Activated T-helper 1 cell treated with anti-CD3 and anti-CD28 coated beads, Interleukin-12 subunit alpha, Interleukin-12 subunit beta, Interleukin-2, Interleukin-4 antibody, amounts not matched to agents 30 ng/mL and 10 ng/mL and 1 ng/mL, durations not matched to agents 14 hours and 24 hours and 36 hours (primary cell): ENCODE data around the gene NUP62. TPM values are rescaled to one million over a fixed set of nuclear protein-coding genes. Genes with fewer than 3 reads are reported as not detected.
"Not testable (repeated sequence)": the region's sequence is repeated elsewhere in the genome, so short reads cannot be mapped to it uniquely, and the experiment has no call there.

Experiments
- DNase-seq: peaks from one replicate; pipeline ENCODE4 v3.0.0; 2021; ENCODE audit warnings: low spot score
- H3K27ac Mint-ChIP-seq: one replicate; pipeline ENCODE4 v1.8.0; 2021; ENCODE audit warnings: mild to moderate bottlenecking, mixed read lengths
- H3K27me3 Mint-ChIP-seq: one replicate; pipeline ENCODE4 v1.8.0; 2022; ENCODE audit warnings: mild to moderate bottlenecking, moderate library complexity, mixed read lengths; ENCODE audit not compliant: insufficient read depth
- H3K36me3 Mint-ChIP-seq: one replicate; pipeline ENCODE4 v1.8.0; 2021; ENCODE audit warnings: low read depth, mixed read lengths
- H3K4me1 Mint-ChIP-seq: one replicate; pipeline ENCODE4 v1.8.0; 2021; ENCODE audit warnings: low read depth, mixed read lengths
- H3K4me3 Mint-ChIP-seq: one replicate; pipeline ENCODE4 v1.8.0; 2021; ENCODE audit warnings: mild to moderate bottlenecking, moderate library complexity, mixed read lengths
- H3K9me3 Mint-ChIP-seq: one replicate; pipeline ENCODE4 v1.8.0; 2021; ENCODE audit warnings: mixed read lengths
- intact Hi-C: fragments of 100-400 bp; cut with micrococcal nuclease; formaldehyde crosslinking; loops from one replicate; pipeline ENCODE4 v1.15.1; 2024
- total RNA-seq: library from RNA; stranded (reverse); gene quantifications from 2 replicates; pipeline ENCODE4 v1.2.3, GENCODE V29; 2022

The NUP62 gene
- total RNA-seq, 1 donor from 2014 or later: 231 TPM

- no peak for DNase-seq
- peak overlapping the region; percentile 43 for H3K27ac Mint-ChIP-seq
- H3K27me3 Mint-ChIP-seq: peaks cover 2% of the 10 kb centered on the region
- peaks cover 4% of the 10 kb centered on the region for H3K9me3 Mint-ChIP-seq
- H3K4me3 Mint-ChIP-seq: peak overlapping the region; percentile 97
- intact Hi-C loops: loop anchor here (1.0 kb wide), 5 partner anchors 74 to 164 kb away; partner anchors contain the start of genes FUZ and VRK3
- H3K36me3 Mint-ChIP-seq: peaks cover 55% of the 10 kb centered on the region
- peaks cover 44% of the 10 kb centered on the region for H3K4me1 Mint-ChIP-seq
Measured at GRCh38 chr19:49930483-49931011, 1.2 kb upstream of the NUP62 start.

DNA sequence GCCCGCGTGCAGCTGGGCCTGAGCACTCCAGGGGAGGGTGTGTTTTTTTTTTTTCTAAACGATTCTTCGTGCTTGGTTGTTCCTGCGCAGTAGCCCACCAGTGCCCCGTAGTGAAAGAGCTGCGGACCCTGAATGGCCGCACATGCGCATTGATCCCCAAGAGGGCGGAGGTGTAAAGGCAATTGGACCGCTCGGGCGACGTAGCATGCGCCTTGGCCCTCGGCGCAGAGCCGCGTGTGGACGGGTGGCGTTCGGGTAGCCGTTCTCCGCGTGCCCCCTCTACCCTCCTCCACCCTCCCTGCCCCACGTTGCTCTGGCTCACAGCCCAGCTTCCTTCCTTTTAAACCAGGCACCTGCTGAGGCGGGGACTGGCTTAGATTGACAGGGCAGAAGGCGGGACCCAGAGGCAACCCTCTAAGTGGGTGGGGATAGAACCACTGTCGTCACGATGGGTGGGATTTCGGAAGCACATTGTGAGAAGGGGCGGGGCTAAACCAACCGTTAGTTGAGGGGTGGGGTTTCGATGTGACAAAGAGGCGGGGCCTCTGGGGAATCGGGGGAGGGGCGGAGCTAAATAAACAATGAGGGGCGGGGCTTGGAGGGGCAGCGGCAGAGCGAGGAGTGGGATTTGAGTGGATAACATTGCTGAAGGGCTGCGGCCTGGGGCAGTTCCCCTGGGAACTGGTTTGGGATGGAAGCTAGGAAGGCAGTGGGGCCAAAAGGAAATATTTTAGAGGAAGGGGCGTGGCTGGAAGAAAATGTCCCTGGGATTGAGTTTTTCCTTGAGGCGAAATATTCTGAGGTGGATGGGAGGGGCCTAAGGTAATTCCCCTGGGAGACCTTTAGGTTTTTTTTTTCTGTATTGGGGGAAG, 543 bp upstream of the NUP62 start:
- DNase-seq: peak; percentile 89
- Mint-ChIP-seq H3K4me1 (peaks cover 49% of the 10 kb centered on the region), H3K4me3 (peak overlapping the region; percentile 97), H3K27me3 (peaks cover 2% of the 10 kb centered on the region), H3K36me3 (peaks cover 59% of the 10 kb centered on the region), H3K27ac (peak overlapping the region; percentile 100), H3K9me3 (peaks cover 4% of the 10 kb centered on the region)
- intact Hi-C loops: loop anchor here (1.0 to 2.0 kb wide), 11 partner anchors 19 to 164 kb away; partner anchors contain the start of genes AKT1S1, FUZ, PNKP and TBC1D17

GRCh38 chr19:49927526-49928264, 1.6 kb downstream of the NUP62 start:
- H3K4me3 Mint-ChIP-seq: peak overlapping the region; percentile 97
- peak overlapping the region; percentile 96 for H3K27ac Mint-ChIP-seq
- DNase-seq: no peak
- peaks cover 59% of the 10 kb centered on the region for H3K4me1 Mint-ChIP-seq
- intact Hi-C loops: loop anchor here (2.0 kb wide), 1 partner anchor 59 kb away; no protein-coding TSS in a partner anchor
- H3K27me3 Mint-ChIP-seq: no peaks in the 10 kb centered on the region
- peaks cover 4% of the 10 kb centered on the region for H3K9me3 Mint-ChIP-seq
- H3K36me3 Mint-ChIP-seq: peaks cover 66% of the 10 kb centered on the region

GRCh38 chr19:49926515-49926914, 2.8 kb downstream of the NUP62 start:
- no peaks in the 10 kb centered on the region for H3K9me3 Mint-ChIP-seq
- H3K4me1 Mint-ChIP-seq: peaks cover 59% of the 10 kb centered on the region
- intact Hi-C loops: no loop called here
- peaks cover 61% of the 10 kb centered on the region for H3K36me3 Mint-ChIP-seq
- H3K4me3 Mint-ChIP-seq: peak overlapping the region; percentile 47
- H3K27ac Mint-ChIP-seq: peak overlapping the region; percentile 34
- DNase-seq: no peak
- no peaks in the 10 kb centered on the region for H3K27me3 Mint-ChIP-seq

DNA sequence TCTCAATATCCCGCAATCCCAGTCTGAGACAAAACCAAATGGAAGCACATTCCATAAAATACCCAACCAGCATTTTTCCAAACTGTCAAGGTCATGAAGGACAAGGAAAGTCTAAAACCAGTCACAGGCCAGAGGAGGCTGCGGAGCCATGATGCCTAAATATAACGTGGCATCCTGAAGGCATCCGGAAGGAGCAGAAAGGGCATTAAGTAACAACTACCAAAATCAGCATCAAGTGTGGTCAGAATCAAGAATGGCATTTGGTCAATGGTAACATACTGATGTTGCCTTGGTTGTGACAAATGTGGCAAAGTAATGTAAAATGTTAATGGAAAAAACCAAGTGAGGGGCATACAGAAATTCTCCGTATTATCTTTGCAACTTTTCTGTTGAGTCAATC, 3.8 kb downstream of the NUP62 start:
- Mint-ChIP-seq H3K27ac (no peak overlapping the region), H3K36me3 (peaks cover 62% of the 10 kb centered on the region), H3K27me3 (no peaks in the 10 kb centered on the region), H3K4me1 (peaks cover 49% of the 10 kb centered on the region), H3K9me3 (no peaks in the 10 kb centered on the region), H3K4me3 (peak overlapping the region; percentile 59)
- intact Hi-C loops: no loop called here
- DNase-seq: no peak

- DNase-seq, intact Hi-C loops, H3K9me3 Mint-ChIP-seq, H3K4me3 Mint-ChIP-seq, H3K27ac Mint-ChIP-seq, H3K27me3 Mint-ChIP-seq: not testable (repeated sequence)
- Mint-ChIP-seq H3K4me1 (peaks cover 42% of the 10 kb centered on the region), H3K36me3 (peaks cover 61% of the 10 kb centered on the region)
Measured at GRCh38 chr19:49924881-49925210, 4.5 kb downstream of the NUP62 start.

DNA sequence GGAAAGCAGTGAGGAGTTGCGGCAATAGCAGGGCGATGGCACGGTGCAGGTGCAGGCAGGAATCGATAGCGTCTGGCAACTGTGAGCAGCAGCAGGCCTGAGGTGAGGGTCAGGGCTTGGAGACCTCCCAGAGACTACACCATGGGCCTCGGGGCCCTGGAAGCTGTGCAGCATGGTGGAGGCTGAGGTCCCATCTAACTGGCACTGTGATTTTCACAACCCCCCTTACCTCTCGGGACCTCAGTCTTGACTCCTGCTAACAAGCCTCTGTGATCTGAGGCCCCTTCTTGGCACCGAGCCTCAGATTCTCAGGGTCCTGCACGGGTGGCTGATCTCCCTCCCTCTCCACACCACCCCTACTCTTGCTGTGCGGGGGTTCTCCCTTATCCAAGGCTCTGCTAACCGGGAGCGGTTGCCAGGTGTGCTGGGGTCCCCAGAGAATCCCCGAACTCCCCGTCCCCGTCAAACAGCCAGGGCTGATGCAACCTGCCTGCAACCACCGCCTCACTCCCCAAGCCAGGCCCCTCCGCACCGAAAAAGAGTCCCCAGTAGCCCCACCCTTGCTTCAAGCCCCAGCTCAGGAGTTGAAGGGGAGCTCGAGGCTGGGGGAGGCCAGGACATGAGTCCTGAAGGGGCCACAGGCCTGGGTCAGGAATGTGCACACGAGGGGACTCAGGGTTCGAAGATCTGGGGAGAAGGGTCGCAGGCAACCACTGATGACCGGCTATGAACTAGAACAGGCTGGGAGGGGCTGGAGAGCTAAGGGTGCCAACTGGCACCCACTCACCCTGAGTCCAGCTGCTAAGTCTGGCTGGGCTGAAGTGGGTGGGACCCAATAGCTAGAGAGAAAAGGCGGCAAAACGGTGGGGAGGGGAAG, 5.1 kb downstream of the NUP62 start:
- intact Hi-C loops: no loop called here
- peak overlapping the region; percentile 23 for H3K27ac Mint-ChIP-seq
- no peak overlapping the region for H3K4me3 Mint-ChIP-seq
- DNase-seq: no peak
- H3K27me3 Mint-ChIP-seq: no peaks in the 10 kb centered on the region
- H3K36me3 Mint-ChIP-seq: peaks cover 60% of the 10 kb centered on the region
- H3K4me1 Mint-ChIP-seq: peaks cover 43% of the 10 kb centered on the region
- H3K9me3 Mint-ChIP-seq: no peaks in the 10 kb centered on the region

DNA sequence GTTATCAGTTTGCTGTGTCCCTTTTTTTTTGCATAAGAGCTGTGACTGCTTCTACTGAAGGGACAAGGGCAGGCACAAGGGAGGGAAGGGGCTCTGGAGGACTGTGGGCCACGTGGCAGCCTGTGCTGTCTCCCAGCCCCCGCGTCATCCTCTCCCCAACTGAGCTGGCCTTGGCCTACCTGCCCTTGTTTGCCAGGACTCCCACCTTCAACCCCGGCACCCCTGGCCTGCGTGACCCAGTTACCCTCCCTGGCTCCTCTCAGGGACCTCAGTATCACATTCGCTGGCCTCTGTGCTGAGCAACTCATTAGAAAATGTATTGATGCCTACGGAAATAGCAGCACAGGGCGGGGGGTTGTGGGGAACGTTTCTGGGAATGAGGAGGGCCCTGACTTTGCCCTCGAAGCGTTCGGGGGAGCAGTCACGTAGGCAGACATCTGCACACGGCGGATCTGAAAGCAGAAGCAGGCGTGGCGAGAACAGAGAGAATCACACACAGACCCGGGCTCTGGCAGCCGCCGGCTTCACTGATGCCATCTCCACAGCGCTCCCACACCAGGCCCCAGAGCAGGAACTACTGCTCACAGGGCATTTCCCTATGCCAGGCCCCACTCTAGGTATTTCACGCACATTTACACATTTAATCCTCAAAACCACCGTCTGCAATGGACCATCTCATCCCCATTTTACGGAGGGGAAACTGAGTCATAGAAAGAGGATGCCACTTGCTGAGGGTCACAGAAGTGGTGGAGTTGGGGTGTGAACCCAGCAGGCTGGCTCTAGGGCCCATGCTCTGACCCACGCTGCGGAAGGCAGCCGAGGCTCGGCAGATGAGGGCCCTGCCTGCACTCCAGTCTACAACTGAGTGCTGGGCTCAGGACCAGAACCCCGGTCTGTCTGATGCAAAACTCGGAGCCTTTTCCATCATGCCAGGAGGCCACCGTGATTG, 6.0 kb downstream of the NUP62 start:
- Mint-ChIP-seq H3K27ac (peak overlapping the region; percentile 23), H3K36me3 (peaks cover 59% of the 10 kb centered on the region), H3K9me3 (no peaks in the 10 kb centered on the region), H3K4me3 (no peak overlapping the region), H3K4me1 (peaks cover 44% of the 10 kb centered on the region), H3K27me3 (no peaks in the 10 kb centered on the region)
- intact Hi-C loops: no loop called here
- DNase-seq: no peak

GRCh38 chr19:49921871-49922795, 7.2 kb downstream of the NUP62 start:
- peaks cover 39% of the 10 kb centered on the region for H3K4me1 Mint-ChIP-seq
- peaks cover 56% of the 10 kb centered on the region for H3K36me3 Mint-ChIP-seq
- H3K27ac Mint-ChIP-seq: peak overlapping the region; percentile 63
- no peak for DNase-seq
- no peaks in the 10 kb centered on the region for H3K9me3 Mint-ChIP-seq
- H3K27me3 Mint-ChIP-seq: no peaks in the 10 kb centered on the region
- intact Hi-C loops: no loop called here
- H3K4me3 Mint-ChIP-seq: no peak overlapping the region

GRCh38 chr19:49920624-49921363, 8.5 kb downstream of the NUP62 start:
- no peaks in the 10 kb centered on the region for H3K27me3 Mint-ChIP-seq
- intact Hi-C loops: no loop called here
- H3K4me3 Mint-ChIP-seq: no peak overlapping the region
- H3K36me3 Mint-ChIP-seq: peaks cover 57% of the 10 kb centered on the region
- H3K9me3 Mint-ChIP-seq: no peaks in the 10 kb centered on the region
- no peak overlapping the region for H3K27ac Mint-ChIP-seq
- DNase-seq: no peak
- H3K4me1 Mint-ChIP-seq: peaks cover 40% of the 10 kb centered on the region
